ENCODE results near the gene CCDC92. TPM values are rescaled to one million over a fixed set of nuclear protein-coding genes. Genes with fewer than 3 reads are reported as not detected.

The CCDC92 gene
- total RNA-seq, 2 experiments from 2014 or later, result 4.8 to 5.0 TPM

GRCh38 chr12:124006846-124007713 lies 34.4 kb upstream of the CCDC92 start:
- peak overlapping the region; percentile 91 for H3K27ac Mint-ChIP-seq
- DNase-seq, result no peak

GRCh38 chr12:124006085-124006845 lies 33.6 kb upstream of the CCDC92 start:
- H3K4me3 Mint-ChIP-seq, result peak overlapping the region; percentile 67
- peak overlapping the region; percentile 91 for H3K27ac Mint-ChIP-seq
- H3K4me1 Mint-ChIP-seq, result peaks cover 32% of the 10 kb centered on the region
- H3K9me3 Mint-ChIP-seq, result no peaks in the 10 kb centered on the region
- DNase-seq, result peak; percentile 39
- no peaks in the 10 kb centered on the region for H3K27me3 Mint-ChIP-seq
- peaks cover 24% of the 10 kb centered on the region for H3K36me3 Mint-ChIP-seq

More at GRCh38 chr12:124006846-124007713, 34.4 kb upstream of the CCDC92 start:
- peaks cover 32% of the 10 kb centered on the region for H3K4me1 Mint-ChIP-seq
- H3K36me3 Mint-ChIP-seq, result peaks cover 27% of the 10 kb centered on the region
- no peaks in the 10 kb centered on the region for H3K9me3 Mint-ChIP-seq
- no peaks in the 10 kb centered on the region for H3K27me3 Mint-ChIP-seq
- H3K4me3 Mint-ChIP-seq, result peak overlapping the region; percentile 67

GRCh38 chr12:124004233-124004875 lies 31.7 kb upstream of the CCDC92 start:
- H3K4me3 Mint-ChIP-seq, result no peak overlapping the region
- H3K27ac Mint-ChIP-seq, result no peak overlapping the region
- no peak for DNase-seq
- H3K27me3 Mint-ChIP-seq, result no peaks in the 10 kb centered on the region
- H3K36me3 Mint-ChIP-seq, result peaks cover 15% of the 10 kb centered on the region
- peaks cover 32% of the 10 kb centered on the region for H3K4me1 Mint-ChIP-seq
- no peaks in the 10 kb centered on the region for H3K9me3 Mint-ChIP-seq

- no peak for DNase-seq
- Mint-ChIP-seq H3K4me1 (peaks cover 23% of the 10 kb centered on the region), H3K9me3 (no peaks in the 10 kb centered on the region), H3K4me3 (no peak overlapping the region), H3K27ac (no peak overlapping the region), H3K36me3 (peaks cover 13% of the 10 kb centered on the region), H3K27me3 (no peaks in the 10 kb centered on the region)
Observed at GRCh38 chr12:124002654-124003053, 30.0 kb upstream of the CCDC92 start.

GRCh38 chr12:124002021-124002644 lies 29.5 kb upstream of the CCDC92 start:
- no peaks in the 10 kb centered on the region for H3K27me3 Mint-ChIP-seq
- no peak for DNase-seq
- H3K36me3 Mint-ChIP-seq, result peaks cover 12% of the 10 kb centered on the region
- no peak overlapping the region for H3K27ac Mint-ChIP-seq
- H3K4me3 Mint-ChIP-seq, result no peak overlapping the region
- no peaks in the 10 kb centered on the region for H3K9me3 Mint-ChIP-seq
- peaks cover 19% of the 10 kb centered on the region for H3K4me1 Mint-ChIP-seq

- Mint-ChIP-seq H3K27me3 (no peaks in the 10 kb centered on the region), H3K4me1 (peaks cover 13% of the 10 kb centered on the region), H3K27ac (no peak overlapping the region), H3K9me3 (no peaks in the 10 kb centered on the region), H3K4me3 (no peak overlapping the region), H3K36me3 (peaks cover 5% of the 10 kb centered on the region)
- no peak for DNase-seq
Observed at GRCh38 chr12:124001343-124001742, 28.7 kb upstream of the CCDC92 start.

- Mint-ChIP-seq H3K27me3 (no peaks in the 10 kb centered on the region), H3K36me3 (no peaks in the 10 kb centered on the region), H3K27ac (no peak overlapping the region), H3K4me1 (peaks cover 14% of the 10 kb centered on the region), H3K9me3 (no peaks in the 10 kb centered on the region), H3K4me3 (no peak overlapping the region)
- no peak for DNase-seq
Observed at GRCh38 chr12:124000111-124000510, 27.5 kb upstream of the CCDC92 start.

GRCh38 chr12:123998991-123999359 lies 26.3 kb upstream of the CCDC92 start:
- no peak overlapping the region for H3K27ac Mint-ChIP-seq
- H3K4me1 Mint-ChIP-seq, result peaks cover 22% of the 10 kb centered on the region
- H3K9me3 Mint-ChIP-seq, result no peaks in the 10 kb centered on the region
- DNase-seq, result no peak
- H3K36me3 Mint-ChIP-seq, result peaks cover 5% of the 10 kb centered on the region
- H3K27me3 Mint-ChIP-seq, result no peaks in the 10 kb centered on the region
- H3K4me3 Mint-ChIP-seq, result no peak overlapping the region

- Mint-ChIP-seq H3K27ac (no peak overlapping the region), H3K36me3 (peaks cover 5% of the 10 kb centered on the region)
- DNase-seq, result no peak
Observed at GRCh38 chr12:123998344-123998990, 25.8 kb upstream of the CCDC92 start.

GRCh38 chr12:123997908-123998307 lies 25.3 kb upstream of the CCDC92 start:
- Mint-ChIP-seq H3K36me3 (peaks cover 5% of the 10 kb centered on the region), H3K27me3 (no peaks in the 10 kb centered on the region), H3K4me1 (peaks cover 25% of the 10 kb centered on the region), H3K27ac (no peak overlapping the region), H3K4me3 (no peak overlapping the region), H3K9me3 (no peaks in the 10 kb centered on the region)
- no peak for DNase-seq

More at GRCh38 chr12:123998344-123998990, 25.8 kb upstream of the CCDC92 start:
- Mint-ChIP-seq H3K9me3 (no peaks in the 10 kb centered on the region), H3K4me1 (peaks cover 25% of the 10 kb centered on the region), H3K27me3 (no peaks in the 10 kb centered on the region), H3K4me3 (no peak overlapping the region)

- no peak for DNase-seq
- Mint-ChIP-seq H3K27ac (no peak overlapping the region), H3K4me1 (peaks cover 25% of the 10 kb centered on the region), H3K27me3 (no peaks in the 10 kb centered on the region), H3K9me3 (no peaks in the 10 kb centered on the region), H3K4me3 (no peak overlapping the region), H3K36me3 (peaks cover 6% of the 10 kb centered on the region)
Observed at GRCh38 chr12:123997033-123997822, 24.6 kb upstream of the CCDC92 start.

GRCh38 chr12:123996581-123996980 lies 23.9 kb upstream of the CCDC92 start:
- no peaks in the 10 kb centered on the region for H3K27me3 Mint-ChIP-seq
- no peak overlapping the region for H3K4me3 Mint-ChIP-seq
- no peak for DNase-seq
- no peak overlapping the region for H3K27ac Mint-ChIP-seq
- peaks cover 25% of the 10 kb centered on the region for H3K4me1 Mint-ChIP-seq
- no peaks in the 10 kb centered on the region for H3K9me3 Mint-ChIP-seq
- H3K36me3 Mint-ChIP-seq, result peaks cover 10% of the 10 kb centered on the region

GRCh38 chr12:123995023-123995748 lies 22.6 kb upstream of the CCDC92 start:
- H3K27me3 Mint-ChIP-seq, result no peaks in the 10 kb centered on the region
- H3K4me3 Mint-ChIP-seq, result no peak overlapping the region
- H3K36me3 Mint-ChIP-seq, result peaks cover 19% of the 10 kb centered on the region
- H3K9me3 Mint-ChIP-seq, result no peaks in the 10 kb centered on the region
- H3K4me1 Mint-ChIP-seq, result peaks cover 31% of the 10 kb centered on the region
- DNase-seq, result no peak
- no peak overlapping the region for H3K27ac Mint-ChIP-seq

All from activated naive CD8-positive, alpha-beta T cell treated with anti-CD3 and anti-CD28 coated beads for 36 hours (primary cell).